H1 (cell line): Measurements from ENCODE around the gene ADGRL3. TPM values are rescaled to one million over a fixed set of nuclear protein-coding genes. Genes with fewer than 3 reads are reported as not detected.

Source experiments
- CTCF ChIA-PET: fragments of 300-600 bp; sonication (Branson Sonifier 250); formaldehyde crosslinking; loops from one replicate; lab custom pipeline; 2021; ENCODE audit not compliant: partially characterized antibody; lab: Charles Lee
- POLR2A ChIA-PET: fragments of 300-600 bp; sonication (Branson Sonifier 250); formaldehyde crosslinking; loops from one replicate; lab custom pipeline; 2021; ENCODE audit warnings: inconsistent platforms; ENCODE audit not compliant: partially characterized antibody; lab: Charles Lee
- DNase-seq, 2 experiments: peaks; one replicate each; pipeline versions ENCODE4 v3.0.0 to v3.0.0-alpha.2; 2010 to 2022; ENCODE audit warnings: low spot score in 2 of 2, low read depth in 1 of 2, mixed read lengths in 1 of 2
- FAIRE-seq: peaks from 2 replicates; lab custom pipeline; 2011; peaks lifted over from hg19 to GRCh38; lab: Jason Lieb, UNC
- H2AFZ ChIP-seq: 2 replicates; pipeline ENCODE4 v1.8.1; 2012; ENCODE audit warnings: low read length, inconsistent platforms
- H2AK5ac ChIP-seq: 2 replicates; pipeline ENCODE4 v1.6.1; 2013; ENCODE audit warnings: low read depth, low read length
- H2BK120ac ChIP-seq: replicated peaks from 2 replicates; pipeline ENCODE3; 2013; ENCODE audit warnings: low read depth, low read length, inconsistent platforms
- H2BK12ac ChIP-seq: 2 replicates; pipeline ENCODE4 v1.6.1; 2013; ENCODE audit warnings: low read depth, low read length
- H2BK15ac ChIP-seq: 2 replicates; pipeline ENCODE4 v1.6.1; 2013; ENCODE audit warnings: low read length
- H2BK20ac ChIP-seq: 2 replicates; pipeline ENCODE4 v1.6.1; 2013; ENCODE audit warnings: low read length
- H2BK5ac ChIP-seq: 2 replicates; pipeline ENCODE4 v1.6.1; 2013; ENCODE audit warnings: low read depth, low read length
- H3K14ac ChIP-seq: 2 replicates; pipeline ENCODE4 v1.6.1; 2013; ENCODE audit warnings: inconsistent platforms; ENCODE audit not compliant: insufficient read length
- H3K18ac ChIP-seq: 2 replicates; pipeline ENCODE4 v1.6.1; 2013; ENCODE audit warnings: low read length; ENCODE audit errors: extremely low read depth
- H3K23ac ChIP-seq: 2 replicates; pipeline ENCODE4 v1.6.1; 2013; ENCODE audit warnings: inconsistent platforms; ENCODE audit not compliant: insufficient read length
- H3K23me2 ChIP-seq: 2 replicates; pipeline ENCODE4 v1.6.1; 2013; ENCODE audit warnings: low read depth, low read length
- H3K27ac ChIP-seq: 2 replicates; pipeline ENCODE4 v1.6.1; 2011; ENCODE audit warnings: low read depth, low read length, inconsistent platforms
- H3K27me3 ChIP-seq, 4 experiments: replicated peaks in 1 of 4; 1 replicate in 1 of 4; 2 replicates in 3 of 4; pipeline versions ENCODE4 v1.6.1 to v1.8.1; 2011 to 2013; ENCODE audit warnings: low read length in 3 of 4, mild to moderate bottlenecking in 3 of 4, inconsistent platforms in 2 of 4, mixed read lengths in 2 of 4, moderate library complexity in 1 of 4; ENCODE audit not compliant: control insufficient read depth in 3 of 4, insufficient read depth in 3 of 4; ENCODE audit errors: extremely low read depth in 1 of 4
- H3K36me3 ChIP-seq, 4 experiments: 2 replicates each; pipeline versions ENCODE4 v1.6.1 to v1.8.1; 2011 to 2013; ENCODE audit warnings: mild to moderate bottlenecking in 4 of 4, low read length in 3 of 4, moderate library complexity in 2 of 4, control low read depth in 1 of 4, inconsistent platforms in 1 of 4; ENCODE audit not compliant: insufficient read depth in 4 of 4, control insufficient read depth in 2 of 4
- H3K4ac ChIP-seq: replicated peaks from 2 replicates; pipeline ENCODE3; 2013; ENCODE audit warnings: low read length, low read depth, mixed read lengths, inconsistent platforms; ENCODE audit not compliant: insufficient read length
- H3K4me1 ChIP-seq, 4 experiments: replicated peaks in 1 of 4; 1 replicate in 1 of 4; 2 replicates in 3 of 4; pipeline versions ENCODE4 v1.6.1 to v1.8.1; 2011 to 2013; ENCODE audit warnings: low read length in 3 of 4, inconsistent platforms in 2 of 4, mixed read lengths in 1 of 4; ENCODE audit not compliant: insufficient read depth in 4 of 4, control insufficient read depth in 3 of 4
- H3K4me2 ChIP-seq, 2 experiments: 2 replicates each; pipeline versions ENCODE4 v1.6.1 to v1.8.1; 2011 to 2013; ENCODE audit warnings: low read depth in 2 of 2, low read length in 2 of 2, control low read depth in 1 of 2, inconsistent platforms in 1 of 2, mild to moderate bottlenecking in 1 of 2; ENCODE audit not compliant: insufficient read depth in 1 of 2
- H3K4me3 ChIP-seq, 4 experiments: fragments of 200-600, 300-600 bp in 1 of 4; sonication (generic), shearing (Covaris generic), sonication (Bioruptor Twin) in 1 of 4; 2 replicates each; pipeline versions ENCODE4 v1.5.1 to v1.8.1; 2011 to 2016; ENCODE audit warnings: low read length in 4 of 4, low read depth in 3 of 4, control low read depth in 2 of 4, inconsistent platforms in 2 of 4, mild to moderate bottlenecking in 2 of 4, mixed read lengths in 1 of 4, moderate library complexity in 1 of 4; ENCODE audit not compliant: insufficient read depth in 2 of 4; ENCODE audit errors: extremely low read depth in 1 of 4
- H3K56ac ChIP-seq: replicated peaks from 2 replicates; pipeline ENCODE3; 2013; ENCODE audit warnings: low read depth, mild to moderate bottlenecking, mixed read lengths, low read length, inconsistent platforms; ENCODE audit not compliant: insufficient read length
- H3K79me1 ChIP-seq: 2 replicates; pipeline ENCODE4 v1.6.1; 2013; ENCODE audit warnings: low read depth, low read length, control low read depth
- H3K79me2 ChIP-seq, 2 experiments: 2 replicates each; pipeline versions ENCODE4 v1.6.1 to v1.8.1; 2012 to 2013; ENCODE audit warnings: low read length in 2 of 2, mild to moderate bottlenecking in 2 of 2, inconsistent platforms in 1 of 2; ENCODE audit not compliant: insufficient read depth in 2 of 2, control insufficient read depth in 1 of 2
- H3K9ac ChIP-seq, 4 experiments: replicated peaks in 1 of 4; 1 replicate in 1 of 4; 2 replicates in 3 of 4; pipeline versions ENCODE4 v1.6.1 to v1.8.1; 2011 to 2013; ENCODE audit warnings: low read depth in 3 of 4, low read length in 3 of 4, control low read depth in 2 of 4, mild to moderate bottlenecking in 2 of 4, moderate library complexity in 2 of 4, inconsistent platforms in 1 of 4; ENCODE audit errors: extremely low read depth in 1 of 4
- H3K9me3 ChIP-seq, 2 experiments: 2 replicates each; pipeline versions ENCODE4 v1.6.1 to v1.8.1; 2012 to 2013; ENCODE audit warnings: mild to moderate bottlenecking in 2 of 2, moderate library complexity in 2 of 2, control low read depth in 1 of 2, inconsistent platforms in 1 of 2, low read depth in 1 of 2, low read length in 1 of 2, mixed read lengths in 1 of 2; ENCODE audit not compliant: insufficient read depth in 2 of 2
- H4K20me1 ChIP-seq, 2 experiments: replicated peaks in 1 of 2; 2 replicates each; pipeline versions ENCODE3 to v1.8.1; 2011 to 2013; ENCODE audit warnings: inconsistent platforms in 2 of 2, low read length in 2 of 2, mild to moderate bottlenecking in 1 of 2; ENCODE audit not compliant: insufficient read depth in 2 of 2, control insufficient read depth in 1 of 2
- H4K5ac ChIP-seq: 2 replicates; pipeline ENCODE4 v1.6.1; 2013; ENCODE audit warnings: low read length, low read depth, mixed read lengths, inconsistent platforms; ENCODE audit not compliant: insufficient read length
- H4K8ac ChIP-seq: 2 replicates; pipeline ENCODE4 v1.8.0; 2013; ENCODE audit warnings: mild to moderate bottlenecking, moderate library complexity, low read length, inconsistent platforms; ENCODE audit not compliant: insufficient read depth; ENCODE audit errors: extremely low read depth
- H4K91ac ChIP-seq: replicated peaks from 2 replicates; pipeline ENCODE3; 2013; ENCODE audit warnings: low read length, mixed read lengths, inconsistent platforms; ENCODE audit not compliant: insufficient read length
- TBP ChIP-seq: IDR thresholded peaks from 2 replicates; pipeline ENCODE4 v1.6.1; 2011; ENCODE audit warnings: low read depth, low read length, improper control_type of control experiment
- WGBS, 2 experiments: shearing (Covaris generic) in 1 of 2; methylation state at CpG; one replicate each; pipeline versions ENCODE4 v1.1.6 to v1.1.7; 2013 to 2015; ENCODE audit warnings: low lambda C conversion rate in 2 of 2, mixed read lengths in 2 of 2, inconsistent platforms in 1 of 2, low coverage in 1 of 2, missing lambda C conversion rate in 1 of 2; ENCODE audit not compliant: insufficient replicate concordance in 2 of 2, insufficient coverage in 1 of 2, insufficient read length in 1 of 2; ENCODE audit errors: extremely low coverage in 1 of 2, missing lambda C conversion rate in 1 of 2; 5-methylcytosine and 5-hydroxymethylcytosine counted together
- polyA plus RNA-seq, 7 experiments: library from polyadenylated mRNA; depleted of rRNA in 3 of 7; stranded (reverse) in 5 of 7; unstranded in 2 of 7; fragments of >200 nt in 5 of 7; fragments of 200-250 nt in 2 of 7; gene quantifications; 1 replicate in 5 of 7; 2 replicates in 1 of 7; 4 replicates in 1 of 7; pipeline versions ENCODE4 v1.2.1 to v1.2.3, GENCODE V29; 2011 to 2013; ENCODE audit warnings: missing spikeins in 2 of 7, mixed read lengths in 2 of 7
- total RNA-seq: library from RNA; stranded (reverse); fragmentation: NEBNext Ultra II Directional; extraction: Animal tissue kit (Norgen Biotek cat#: 25700); gene quantifications from 2 replicates; pipeline ENCODE4 v1.2.1, GENCODE V29; 2021

ADGRL3 gene
- total and polyA plus RNA-seq, 2 of the 8 experiments (the other 6 are each of a cell fraction or from before 2014, with no cell fraction given), result 6.6 to 13.0 TPM

- 87% methylated on average over 4 of the region's 4 CpGs; no CpG with 5 or more reads in 1 of the 2 experiments for WGBS, 2 experiments
- Histone ChIP-seq H2BK5ac (no peak overlapping the region), H3K27ac (no peak overlapping the region), H3K9ac (no peak overlapping the region), H3K4me3 (no peak overlapping the region), H3K23me2 (no peaks in the 10 kb centered on the region), H2BK120ac (no peak overlapping the region), H3K27me3 (no peaks in the 10 kb centered on the region), H4K5ac (no peak overlapping the region), H4K20me1 (no peaks in the 10 kb centered on the region), H3K23ac (no peak overlapping the region), H2BK15ac (no peak overlapping the region), H2BK20ac (no peak overlapping the region), H2AK5ac (no peak overlapping the region), H3K4ac (no peak overlapping the region), H4K91ac (no peak overlapping the region), H3K4me1 (peaks cover 0 to 8% (median 2%) of the 10 kb centered on the region in 4 experiments; a peak in 2 of 7 replicates), H3K79me2 (no peaks in the 10 kb centered on the region), H2AFZ (no peak overlapping the region), H3K36me3 (no peaks in the 10 kb centered on the region), H3K14ac (no peak overlapping the region), H3K18ac (no peak overlapping the region), H2BK12ac (no peak overlapping the region; the same call in 1 of the 2 replicates), H4K8ac (no peak overlapping the region), H3K79me1 (no peaks in the 10 kb centered on the region), H3K9me3 (no peaks in the 10 kb centered on the region), H3K4me2 (no peak overlapping the region), H3K56ac (no peak overlapping the region)
- CTCF ChIA-PET, result no interaction called here
- no peak for DNase-seq
- no peak for FAIRE-seq
- TF ChIP-seq TBP, result no peak
- POLR2A ChIA-PET, result interaction anchor here (1.2 to 2.8 kb wide), 2 partner anchors 10 to 163 kb away, joined by 8 read pairs; no protein-coding TSS in a partner anchor
These were observed 722.6 kb downstream of the ADGRL3 start for GRCh38 chr4:61922766-61923165.
